ENCODE measurements around the gene LPCAT3. TPM values are rescaled to one million over a fixed set of nuclear protein-coding genes. Genes with fewer than 3 reads are reported as not detected.

Gene LPCAT3
- total and polyA plus RNA-seq, 2 experiments from 2014 or later, result 11.8 to 19.7 TPM

GRCh38 chr12:7023114-7023513, 4.8 kb upstream of the LPCAT3 start:
- no peak overlapping the region for H3K27ac ChIP-seq
- no peak overlapping the region for H2AFZ ChIP-seq
- H3K36me3 ChIP-seq (ENCODE audit: low read depth), result no peaks in the 10 kb centered on the region
- H3K9me3 ChIP-seq (ENCODE audit: low read depth), result no peaks in the 10 kb centered on the region
- no peaks in the 10 kb centered on the region for H3K27me3 ChIP-seq (replicated peaks; ENCODE audit: insufficient read depth)
- no peak for TF ChIP-seq EZH2phosphoT487 (IDR thresholded peaks at IDR 0.05; ENCODE audit: insufficient read depth, low read depth)
- TF ChIP-seq EZH2 (IDR thresholded peaks at IDR 0.05; ENCODE audit: insufficient read depth, poor library complexity, severe bottlenecking), result no peak
- H3K4me2 ChIP-seq (ENCODE audit: unreplicated experiment), result no peak overlapping the region
- no peak for DNase-seq
- 65% methylated on average over 3 of the region's 3 CpGs for WGBS, 2 experiments (ENCODE audit: low coverage in 1 of 2, low lambda C conversion rate in 2 of 2, missing lambda C conversion rate in 2 of 2)
- no peaks in the 10 kb centered on the region for H3F3A ChIP-seq (ENCODE audit: insufficient read depth)
- no peak overlapping the region for H3K9ac ChIP-seq
- no peaks in the 10 kb centered on the region for H3K79me2 ChIP-seq (ENCODE audit: insufficient read depth)
- H3K4me1 ChIP-seq (ENCODE audit: insufficient read depth), result peaks cover 12% of the 10 kb centered on the region; the same call in 1 of the 2 replicates
- no peaks in the 10 kb centered on the region for H3K9me2 ChIP-seq (ENCODE audit: insufficient read depth)
- no peak overlapping the region for H3K4me3 ChIP-seq
- H4K20me1 ChIP-seq (ENCODE audit: insufficient read depth), result no peaks in the 10 kb centered on the region
- in situ Hi-C loops (cut with MboI), result no loop called here

GRCh38 chr12:7021956-7022355, 3.7 kb upstream of the LPCAT3 start:
- Histone ChIP-seq H3K4me3 (no peak overlapping the region), H3K27me3 (replicated peaks; ENCODE audit: insufficient read depth) (no peaks in the 10 kb centered on the region), H2AFZ (no peak overlapping the region), H3K4me2 (ENCODE audit: unreplicated experiment) (no peak overlapping the region), H3F3A (ENCODE audit: insufficient read depth) (no peaks in the 10 kb centered on the region; the same call in none of the 2 replicates), H3K27ac (no peak overlapping the region), H3K9me2 (ENCODE audit: insufficient read depth) (no peaks in the 10 kb centered on the region), H4K20me1 (ENCODE audit: insufficient read depth) (no peaks in the 10 kb centered on the region), H3K9me3 (ENCODE audit: low read depth) (no peaks in the 10 kb centered on the region), H3K36me3 (ENCODE audit: low read depth) (no peaks in the 10 kb centered on the region), H3K4me1 (ENCODE audit: insufficient read depth) (peaks cover 12% of the 10 kb centered on the region; the same call in 1 of the 2 replicates), H3K79me2 (ENCODE audit: insufficient read depth) (no peaks in the 10 kb centered on the region), H3K9ac (no peak overlapping the region)
- in situ Hi-C loops (cut with MboI), result no loop called here
- WGBS, 2 experiments (ENCODE audit: low coverage in 1 of 2, low lambda C conversion rate in 2 of 2, missing lambda C conversion rate in 2 of 2), result 56 to 64% methylated on average over 5 of the region's 5 CpGs
- TF ChIP-seq EZH2phosphoT487 (IDR thresholded peaks at IDR 0.05; ENCODE audit: insufficient read depth, low read depth) (no peak), EZH2 (IDR thresholded peaks at IDR 0.05; ENCODE audit: insufficient read depth, poor library complexity, severe bottlenecking) (no peak)
- DNase-seq, result peak; percentile 45

- Histone ChIP-seq H3K9me2 (ENCODE audit: insufficient read depth) (no peaks in the 10 kb centered on the region), H3K9ac (peak overlapping the region; percentile 66), H3K79me2 (ENCODE audit: insufficient read depth) (no peaks in the 10 kb centered on the region), H3K4me1 (ENCODE audit: insufficient read depth) (peaks cover 12% of the 10 kb centered on the region; the same call in 1 of the 2 replicates), H3K4me2 (ENCODE audit: unreplicated experiment) (peak overlapping the region; percentile 96), H3K27ac (0 out of 2 replicates have a peak overlapping the region, but pooled peaks have one; percentile 17), H3K27me3 (replicated peaks; ENCODE audit: insufficient read depth) (no peaks in the 10 kb centered on the region), H3K9me3 (ENCODE audit: low read depth) (no peaks in the 10 kb centered on the region), H2AFZ (peak overlapping the region; percentile 75), H3K4me3 (peak overlapping the region; percentile 91), H4K20me1 (ENCODE audit: insufficient read depth) (no peaks in the 10 kb centered on the region), H3F3A (ENCODE audit: insufficient read depth) (no peaks in the 10 kb centered on the region; the same call in none of the 2 replicates), H3K36me3 (ENCODE audit: low read depth) (no peaks in the 10 kb centered on the region)
- in situ Hi-C loops (cut with MboI), result no loop called here
- peak; percentile 14 for DNase-seq
- WGBS, 2 experiments (ENCODE audit: low coverage in 1 of 2, low lambda C conversion rate in 2 of 2, missing lambda C conversion rate in 2 of 2), result 3% methylated on average over 6 of the region's 6 CpGs
- TF ChIP-seq EZH2 (IDR thresholded peaks at IDR 0.05; ENCODE audit: insufficient read depth, poor library complexity, severe bottlenecking) (no peak), EZH2phosphoT487 (IDR thresholded peaks at IDR 0.05; ENCODE audit: insufficient read depth, low read depth) (no peak)
Measured at GRCh38 chr12:7019043-7019569, 830 bp upstream of the LPCAT3 start.

- Histone ChIP-seq H3K27me3 (replicated peaks; ENCODE audit: insufficient read depth) (no peaks in the 10 kb centered on the region), H3K4me2 (ENCODE audit: unreplicated experiment) (peak overlapping the region; percentile 96), H3K9me3 (ENCODE audit: low read depth) (no peaks in the 10 kb centered on the region), H3K4me3 (peak overlapping the region; percentile 91), H3K27ac (peak overlapping the region; percentile 19; the same call in 1 of the 2 replicates), H3K9ac (peak overlapping the region; percentile 71), H3F3A (ENCODE audit: insufficient read depth) (no peaks in the 10 kb centered on the region; the same call in none of the 2 replicates), H3K9me2 (ENCODE audit: insufficient read depth) (no peaks in the 10 kb centered on the region), H3K79me2 (ENCODE audit: insufficient read depth) (no peaks in the 10 kb centered on the region), H4K20me1 (ENCODE audit: insufficient read depth) (no peaks in the 10 kb centered on the region), H2AFZ (peak overlapping the region; percentile 90), H3K4me1 (ENCODE audit: insufficient read depth) (peaks cover 12% of the 10 kb centered on the region; the same call in 1 of the 2 replicates), H3K36me3 (ENCODE audit: low read depth) (no peaks in the 10 kb centered on the region)
- WGBS, 2 experiments (ENCODE audit: low coverage in 1 of 2, low lambda C conversion rate in 2 of 2, missing lambda C conversion rate in 2 of 2), result 7 to 8% methylated on average over 21 of the region's 25 CpGs
- DNase-seq, result no peak
- in situ Hi-C loops (cut with MboI), result no loop called here
- no peak for TF ChIP-seq EZH2phosphoT487 (IDR thresholded peaks at IDR 0.05; ENCODE audit: insufficient read depth, low read depth)
Measured at GRCh38 chr12:7017870-7018349, 366 bp downstream of the LPCAT3 start.
